WTC11 (cell line): Measurements from ENCODE around the gene TYW1B. TPM values are rescaled to one million over a fixed set of nuclear protein-coding genes. Genes with fewer than 3 reads are reported as not detected.
A peak's percentile ranks its signal among the peaks of the same experiment; 100 is the strongest.
"Not testable (repeated sequence)": the region's sequence is repeated elsewhere in the genome, so short reads cannot be mapped to it uniquely, and the experiment has no call there.

ENCODE experiments used
- ATAC-seq: fragments of 200-7000 bp; cut with Tn5 transposase; 2 replicates; pipeline ENCODE4 v1.10.0; 2021; ENCODE audit warnings: mild to moderate bottlenecking, moderate library complexity
- CTCF ChIA-PET: fragments of 300-600 bp; sonication (Branson Sonifier 250); formaldehyde crosslinking; loops from one replicate; lab custom pipeline; 2021; ENCODE audit warnings: antibody characterized with exemption; lab: Charles Lee
- POLR2A ChIA-PET: fragments of 350-600 bp; sonication (Branson Sonifier 250); formaldehyde crosslinking; loops from one replicate; lab custom pipeline; 2021; ENCODE audit warnings: antibody characterized with exemption; lab: Charles Lee
- DNase-seq: peaks from one replicate; pipeline ENCODE4 v3.0.0; 2021; ENCODE audit warnings: low spot score
- H3K27ac Mint-ChIP-seq: 2 replicates; pipeline ENCODE4 v1.8.0; 2021; ENCODE audit warnings: mixed read lengths
- H3K27me3 Mint-ChIP-seq: 2 replicates; pipeline ENCODE4 v1.8.0; 2021; ENCODE audit warnings: low read depth, mild to moderate bottlenecking, moderate library complexity, mixed read lengths
- H3K36me3 Mint-ChIP-seq: 2 replicates; pipeline ENCODE4 v1.8.0; 2021; ENCODE audit warnings: mixed read lengths
- H3K4me1 Mint-ChIP-seq: 2 replicates; pipeline ENCODE4 v1.8.0; 2022; ENCODE audit warnings: mixed read lengths
- H3K4me3 Mint-ChIP-seq: 2 replicates; pipeline ENCODE4 v1.8.0; 2021; ENCODE audit warnings: mild to moderate bottlenecking, moderate library complexity, mixed read lengths
- H3K9me3 Mint-ChIP-seq: 2 replicates; pipeline ENCODE4 v1.8.0; 2021; ENCODE audit warnings: mixed read lengths
- ATF3 ChIP-seq: sonication (generic); formaldehyde crosslinking; conservative IDR thresholded peaks from 2 replicates; pipeline ENCODE4 v1.8.1; 2022; ENCODE audit warnings: mild to moderate bottlenecking, missing genetic modification reagents
- E2F5 ChIP-seq: sonication (generic); formaldehyde crosslinking; IDR thresholded peaks from 2 replicates; pipeline ENCODE4 v1.8.1; 2022; ENCODE audit warnings: mild to moderate bottlenecking, moderate library complexity, missing genetic modification reagents
- ELF4 ChIP-seq: sonication (generic); formaldehyde crosslinking; IDR thresholded peaks from 2 replicates; pipeline ENCODE4 v1.8.1; 2022; ENCODE audit warnings: low read depth, mild to moderate bottlenecking, moderate library complexity, missing genetic modification reagents
- FOXP4 ChIP-seq: sonication (generic); formaldehyde crosslinking; IDR thresholded peaks from 2 replicates; pipeline ENCODE4 v1.8.0; 2022; ENCODE audit warnings: mild to moderate bottlenecking, missing genetic modification reagents
- GTF2I ChIP-seq: fragments of 250-450 bp; sonication (Bioruptor Pico); conservative IDR thresholded peaks from 2 replicates; pipeline ENCODE4 v1.4.0; 2021; ENCODE audit warnings: mild to moderate bottlenecking
- MAX ChIP-seq: sonication (generic); formaldehyde crosslinking; IDR thresholded peaks from 2 replicates; pipeline ENCODE4 v1.8.0; 2022; ENCODE audit warnings: mild to moderate bottlenecking, missing genetic modification reagents
- PREB ChIP-seq: sonication (generic); formaldehyde crosslinking; IDR thresholded peaks from 2 replicates; pipeline ENCODE4 v1.8.1; 2022; ENCODE audit warnings: mild to moderate bottlenecking, missing genetic modification reagents, moderate library complexity, borderline replicate concordance
- RELA ChIP-seq: sonication (generic); formaldehyde crosslinking; IDR thresholded peaks from 2 replicates; pipeline ENCODE4 v1.8.1; 2022; ENCODE audit warnings: missing genetic modification reagents, mild to moderate bottlenecking, borderline replicate concordance
- SMAD4 ChIP-seq: sonication (generic); formaldehyde crosslinking; IDR thresholded peaks from 2 replicates; pipeline ENCODE4 v1.8.0; 2022; ENCODE audit warnings: mild to moderate bottlenecking, missing genetic modification reagents
- TCF7 ChIP-seq: sonication (generic); formaldehyde crosslinking; IDR thresholded peaks from 2 replicates; pipeline ENCODE4 v1.8.0; 2022; ENCODE audit warnings: mild to moderate bottlenecking, low read depth, missing genetic modification reagents, moderate library complexity
- TEAD1 ChIP-seq: sonication (generic); formaldehyde crosslinking; IDR thresholded peaks from 2 replicates; pipeline ENCODE4 v1.8.0; 2022; ENCODE audit warnings: mild to moderate bottlenecking, missing genetic modification reagents
- TP53 ChIP-seq: sonication (generic); formaldehyde crosslinking; IDR thresholded peaks from 2 replicates; pipeline ENCODE4 v1.8.1; 2023; ENCODE audit warnings: mild to moderate bottlenecking, missing genetic modification reagents
- ZNF121 ChIP-seq: sonication (generic); formaldehyde crosslinking; IDR thresholded peaks from 2 replicates; pipeline ENCODE4 v1.8.0; 2023; ENCODE audit warnings: missing genetic modification reagents
- ZNF138 ChIP-seq: sonication (generic); formaldehyde crosslinking; conservative IDR thresholded peaks from 2 replicates; pipeline ENCODE4 v1.8.1; 2022; ENCODE audit warnings: mild to moderate bottlenecking, moderate library complexity, missing genetic modification reagents
- ZNF532 ChIP-seq: fragments of 250-450 bp; sonication (Bioruptor Pico); IDR thresholded peaks from 2 replicates; pipeline ENCODE4 v1.9.0; 2021; ENCODE audit warnings: mild to moderate bottlenecking, borderline replicate concordance
- total RNA-seq: library from RNA; stranded (reverse); gene quantifications from 3 replicates; pipeline ENCODE4 v1.2.3, GENCODE V29; 2021

TYW1B gene
- total RNA-seq, 1 experiment from 2014 or later, result 5.7 TPM

GRCh38 chr7:72550454-72550853, 277.5 kb downstream of the TYW1B start:
- H3K27ac Mint-ChIP-seq, POLR2A ChIA-PET, CTCF ChIA-PET, H3K4me1 Mint-ChIP-seq, H3K4me3 Mint-ChIP-seq, H3K27me3 Mint-ChIP-seq, DNase-seq, ATAC-seq: not testable (repeated sequence)
- Mint-ChIP-seq H3K9me3 (peaks cover 37% of the 10 kb centered on the region), H3K36me3 (peaks cover 17% of the 10 kb centered on the region)
- TF ChIP-seq ATF3 (CRISPR knock-in tag), result peak; percentile 82

GRCh38 chr7:72546586-72547237, 281.3 kb downstream of the TYW1B start:
- Mint-ChIP-seq H3K36me3 (peaks cover 13% of the 10 kb centered on the region), H3K9me3 (peaks cover 23% of the 10 kb centered on the region), H3K4me1 (peaks cover 16% of the 10 kb centered on the region), H3K27ac (peak overlapping the region; percentile 56; the same call in 1 of the 2 replicates)
- CTCF ChIA-PET, POLR2A ChIA-PET, DNase-seq, ATAC-seq, H3K27me3 Mint-ChIP-seq, H3K4me3 Mint-ChIP-seq: not testable (repeated sequence)
- peak; percentile 47; the same call in 1 of the 2 replicates for TF ChIP-seq MAX

GRCh38 chr7:72544531-72544930, 283.5 kb downstream of the TYW1B start:
- POLR2A ChIA-PET, H3K4me3 Mint-ChIP-seq, DNase-seq, ATAC-seq, H3K27me3 Mint-ChIP-seq, CTCF ChIA-PET, H3K9me3 Mint-ChIP-seq, H3K36me3 Mint-ChIP-seq, H3K27ac Mint-ChIP-seq: not testable (repeated sequence)
- peaks cover 23% of the 10 kb centered on the region for H3K4me1 Mint-ChIP-seq

- no peaks in the 10 kb centered on the region for H3K9me3 Mint-ChIP-seq
- no peak overlapping the region for H3K27ac Mint-ChIP-seq
- peaks cover 18% of the 10 kb centered on the region for H3K4me1 Mint-ChIP-seq
- ChIA-PET CTCF (interaction anchor here (1.4 kb wide), 1 partner anchor 615 kb away, joined by 3 read pairs; no protein-coding TSS in a partner anchor), POLR2A (no interaction called here)
- DNase-seq, result no peak
- H3K36me3 Mint-ChIP-seq, result no peaks in the 10 kb centered on the region
- no peak overlapping the region for H3K4me3 Mint-ChIP-seq
- TF ChIP-seq TP53 (CRISPR knock-in tag) (no peak), ZNF138 (CRISPR knock-in tag) (no peak), RELA (CRISPR knock-in tag) (no peak), FOXP4 (CRISPR knock-in tag) (no peak), ZNF121 (CRISPR knock-in tag) (peak; percentile 98), ZNF532 (CRISPR knock-in tag) (no peak), PREB (CRISPR knock-in tag) (no peak), TEAD1 (CRISPR knock-in tag) (no peak), SMAD4 (no peak), ELF4 (CRISPR knock-in tag) (no peak), E2F5 (no peak), GTF2I (CRISPR knock-in tag) (peak; percentile 62; the same call in 1 of the 2 replicates), TCF7 (CRISPR knock-in tag) (no peak)
- no peak for ATAC-seq
- H3K27me3 Mint-ChIP-seq, result no peaks in the 10 kb centered on the region
Measured at GRCh38 chr7:72540923-72541322, 287.1 kb downstream of the TYW1B start.
